GM21360 (cell line): ENCODE data around the gene TET3.

Source experiments
- ATAC-seq: cut with Tn5 transposase; IDR thresholded peaks from one replicate; pipeline ENCODE4 v1.9.1; 2021; ENCODE audit warnings: mild to moderate bottlenecking, moderate library complexity; ENCODE audit not compliant: unreplicated experiment

The TET3 gene

GRCh38 chr2:73985308-73986084 is 786 bp downstream of the TET3 start:
- ATAC-seq: peak; percentile 28

DNA sequence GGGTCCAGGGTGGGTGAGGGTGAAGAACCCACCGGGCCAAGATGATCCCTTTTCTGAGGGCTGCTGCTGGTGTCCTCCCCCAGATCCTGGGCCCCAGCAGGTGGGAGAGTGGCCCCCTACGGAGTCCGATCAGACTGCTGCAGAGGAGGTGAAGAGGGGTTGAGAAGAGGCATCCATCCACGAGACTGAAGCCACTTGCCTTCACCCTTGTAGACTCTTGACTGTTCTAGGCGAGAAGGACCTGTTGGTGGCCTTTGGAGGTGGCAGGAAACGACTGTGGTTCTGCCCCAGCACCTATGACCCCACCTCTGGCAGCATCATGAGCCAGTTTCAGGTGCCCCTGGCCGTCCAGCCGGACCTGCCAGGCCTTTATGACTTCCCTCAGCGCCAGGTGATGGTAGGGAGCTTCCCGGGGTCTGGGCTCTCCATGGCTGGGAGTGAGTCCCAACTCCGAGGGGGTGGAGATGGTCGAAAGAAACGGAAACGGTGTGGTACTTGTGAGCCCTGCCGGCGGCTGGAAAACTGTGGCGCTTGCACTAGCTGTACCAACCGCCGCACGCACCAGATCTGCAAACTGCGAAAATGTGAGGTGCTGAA is 1.5 kb downstream of the TET3 start:
- no peak for ATAC-seq

GRCh38 chr2:73987109-73987947 is 2.6 kb downstream of the TET3 start:
- ATAC-seq: no peak

DNA sequence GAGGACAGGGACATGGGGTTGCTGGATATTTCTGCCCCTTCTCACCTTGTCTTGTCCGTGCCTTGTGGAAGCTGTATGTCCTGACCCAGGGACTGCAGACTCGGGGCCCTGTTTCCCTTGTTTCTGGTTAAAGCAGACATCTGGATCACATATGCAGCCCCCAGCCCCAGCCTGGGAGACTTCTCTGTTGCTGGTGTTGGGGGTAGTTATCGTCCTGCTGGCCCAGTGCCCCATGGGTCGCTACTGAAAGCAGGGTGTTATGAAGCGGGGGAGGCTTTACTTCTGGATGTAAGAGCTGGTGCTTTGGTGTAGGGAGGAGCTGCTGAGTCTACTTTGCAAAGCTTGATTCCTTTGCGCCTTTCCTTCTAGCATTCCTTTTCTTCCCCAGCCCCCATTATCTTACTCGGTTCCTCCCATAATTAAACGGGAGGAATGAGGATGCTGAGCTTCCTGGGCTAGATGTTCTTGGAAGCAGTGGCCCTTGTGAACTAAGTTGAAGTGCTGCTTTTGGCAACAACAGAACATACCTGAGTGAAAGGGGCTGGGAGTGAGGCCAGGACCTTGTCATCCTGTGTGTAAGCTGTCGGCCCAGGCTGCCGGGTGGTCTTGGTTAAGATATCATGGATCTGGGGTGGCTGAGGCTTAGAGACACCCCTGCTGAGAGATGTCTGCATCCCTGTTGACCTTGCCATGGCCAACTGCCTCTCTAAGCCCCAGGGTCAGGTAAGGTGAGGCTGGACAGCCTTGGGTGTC is 3.4 kb downstream of the TET3 start:
- ATAC-seq: no peak

DNA sequence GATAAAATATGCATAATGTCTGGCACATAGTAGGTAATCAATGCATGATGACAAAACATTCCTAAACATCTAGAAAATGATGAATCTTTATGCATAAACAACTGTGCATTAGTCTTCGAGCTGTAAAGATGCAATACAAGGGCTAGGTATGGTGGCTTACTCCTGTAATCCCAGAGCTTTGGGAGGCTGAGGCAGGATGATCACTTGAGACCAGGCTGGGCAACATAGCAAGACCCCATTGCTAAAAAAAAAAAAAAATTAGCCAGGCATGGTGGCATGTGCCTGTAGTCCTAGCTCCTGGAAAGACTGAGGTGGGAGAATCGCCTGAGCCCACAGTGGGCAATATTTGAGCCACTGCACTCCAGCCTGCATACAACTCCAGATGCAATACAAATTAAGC is 5.3 kb downstream of the TET3 start:
- ATAC-seq: no peak

DNA sequence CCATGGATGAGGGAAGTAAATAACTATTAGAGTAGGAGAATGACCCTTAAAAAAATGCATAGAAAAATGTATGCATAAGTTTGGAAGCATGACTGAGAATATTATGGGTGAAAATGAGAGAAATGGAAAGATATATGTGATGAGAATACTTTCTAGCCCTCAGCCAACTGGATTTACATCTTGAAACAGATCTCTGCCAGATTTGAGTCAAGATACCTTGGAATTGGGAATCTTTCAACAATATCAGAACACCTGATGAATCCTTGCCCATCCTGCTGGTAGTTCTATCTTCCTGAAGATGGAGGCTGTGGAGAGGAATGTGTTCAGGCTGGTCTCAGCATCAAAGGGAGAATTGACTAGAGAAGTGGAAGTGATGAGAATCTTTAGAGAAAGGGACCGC is 5.8 kb downstream of the TET3 start:
- ATAC-seq: no peak

- ATAC-seq: no peak
These were observed 7.3 kb downstream of the TET3 start for GRCh38 chr2:73992036-73992435.

DNA sequence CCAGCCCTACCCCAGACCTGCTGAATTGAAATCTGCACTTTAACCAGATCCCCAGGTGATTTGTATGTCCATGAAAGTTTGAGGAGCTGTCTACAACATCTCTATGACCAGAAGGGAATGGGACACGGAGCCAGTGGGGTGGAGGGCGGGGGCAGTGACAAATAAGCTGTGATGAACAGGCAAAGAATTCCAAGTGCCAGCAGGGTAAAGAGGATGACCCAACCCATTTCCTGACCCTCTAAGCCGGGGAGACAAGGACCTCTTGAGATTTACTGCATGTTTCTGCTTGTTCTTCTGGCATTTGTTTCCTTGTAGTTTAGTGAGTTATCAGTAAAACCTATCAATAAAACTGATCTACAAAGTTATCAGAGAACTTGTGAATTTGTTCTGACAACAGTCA is 8.7 kb downstream of the TET3 start:
- ATAC-seq: no peak

DNA sequence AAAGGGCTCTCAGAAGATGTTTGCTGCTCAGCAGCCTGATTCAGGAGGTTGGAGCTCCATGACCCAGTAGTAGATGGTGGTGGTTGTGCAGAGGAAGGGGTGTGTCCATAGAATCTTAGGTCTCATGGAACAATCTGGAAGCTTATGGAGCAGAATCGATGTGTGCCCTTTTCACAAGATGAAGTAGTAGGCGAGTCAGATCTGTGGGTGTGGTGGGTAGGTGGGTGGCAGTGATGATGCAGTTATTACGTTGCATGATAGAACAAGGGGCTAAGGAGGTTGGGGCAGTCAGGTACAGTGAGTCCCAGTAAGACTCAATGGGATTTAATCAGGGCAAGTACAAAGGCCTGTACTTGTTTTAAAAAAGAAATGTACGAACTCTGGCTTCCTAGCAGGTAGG is 9.1 kb downstream of the TET3 start:
- ATAC-seq: no peak

GRCh38 chr2:73994178-73994831 is 9.6 kb downstream of the TET3 start:
- no peak for ATAC-seq

DNA sequence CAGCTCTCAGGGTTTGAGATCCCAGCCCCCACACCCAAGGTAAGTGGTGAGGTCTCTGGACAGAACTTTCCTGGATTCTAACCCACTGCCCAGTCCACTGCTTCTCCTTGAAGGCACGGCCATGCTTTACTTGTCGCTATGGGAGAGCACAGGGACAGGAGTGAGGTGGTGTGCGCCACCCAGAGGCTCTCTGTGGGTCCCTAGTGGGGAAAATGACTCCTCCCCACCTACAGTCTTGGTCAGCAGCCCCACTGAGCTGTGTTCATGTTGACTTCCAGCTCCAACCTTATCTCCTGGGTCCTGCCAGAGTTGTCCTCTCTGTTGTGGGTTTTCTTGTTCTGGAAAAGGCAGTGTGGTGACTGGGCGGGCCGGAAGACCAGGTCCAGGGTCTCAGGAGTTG is 11.1 kb downstream of the TET3 start:
- no peak for ATAC-seq

DNA sequence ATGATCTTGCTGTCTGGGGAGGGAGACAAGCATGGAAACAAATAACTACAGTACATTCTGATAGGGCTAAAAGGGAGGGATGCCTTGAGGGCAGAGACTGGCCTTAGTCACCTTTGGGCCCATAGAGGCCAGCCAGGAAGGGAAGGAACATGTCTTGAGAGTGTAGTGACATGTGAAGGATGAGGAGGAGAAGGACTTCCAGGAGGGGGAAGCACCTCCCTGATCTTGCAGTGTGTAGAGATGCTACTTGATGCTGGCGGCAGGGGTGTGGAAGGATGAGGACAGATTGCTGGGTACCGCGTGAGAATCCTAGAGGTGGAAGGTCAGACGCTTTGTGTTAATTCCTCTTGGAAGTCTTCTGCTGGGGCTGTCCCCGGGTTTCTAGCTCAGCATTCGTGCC is 13.1 kb downstream of the TET3 start:
- no peak for ATAC-seq

- no peak for ATAC-seq
These were observed 13.7 kb downstream of the TET3 start for GRCh38 chr2:73998451-73998850.

DNA sequence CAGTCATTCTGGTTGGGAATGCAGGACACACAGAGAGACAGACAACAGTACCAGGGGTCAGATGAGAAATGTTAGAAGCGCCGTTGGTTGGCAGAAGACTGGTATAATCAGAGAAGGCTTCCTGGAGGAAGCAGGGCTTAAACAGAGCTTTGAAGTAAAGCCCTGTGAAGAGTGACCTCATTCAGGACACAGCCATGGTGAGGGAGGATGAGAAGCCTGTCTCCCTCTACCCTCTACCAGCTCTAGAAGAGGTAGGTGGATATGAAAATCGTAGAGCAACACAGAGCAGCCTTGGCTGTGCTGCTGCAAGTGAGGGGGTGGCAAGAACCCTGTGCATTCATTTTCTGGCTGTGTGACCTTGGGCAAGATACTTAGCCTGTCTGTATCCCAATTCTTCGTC is 14.2 kb downstream of the TET3 start:
- no peak for ATAC-seq

DNA sequence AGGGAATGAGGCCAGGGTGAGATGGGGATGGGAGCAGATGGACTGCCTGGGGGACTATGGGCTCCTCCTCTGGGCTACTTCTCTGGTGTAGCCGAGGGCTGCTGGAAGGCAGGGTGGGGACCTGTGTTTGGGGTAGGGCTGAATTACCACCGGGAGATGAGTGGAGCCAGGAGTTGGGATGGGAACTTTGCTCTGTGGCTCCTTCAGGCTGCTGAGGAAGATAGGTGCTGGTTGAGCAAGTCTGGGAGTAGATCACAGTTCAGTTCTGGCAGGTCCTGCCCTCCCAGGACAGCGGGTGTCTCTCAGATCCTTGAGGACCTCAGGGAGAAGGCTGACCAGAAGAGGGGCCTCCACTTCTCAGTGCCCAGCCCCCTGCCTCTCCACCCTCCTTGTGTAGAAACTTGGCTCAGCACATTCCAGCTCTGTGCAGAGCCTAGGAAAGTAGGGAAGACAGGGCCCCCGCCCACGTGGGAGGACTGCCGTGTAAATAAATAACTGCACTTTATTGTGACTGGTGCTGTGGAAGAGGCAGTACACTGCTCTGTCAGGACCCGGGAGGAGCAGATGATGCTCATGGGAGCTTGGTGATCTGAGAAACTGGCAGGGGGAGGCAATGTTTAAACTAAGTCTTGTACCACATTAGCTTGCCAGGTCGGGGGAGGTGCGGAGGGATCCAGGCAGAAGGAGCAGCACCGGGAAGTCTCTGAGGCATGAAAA is 15.3 kb downstream of the TET3 start:
- no peak for ATAC-seq

DNA sequence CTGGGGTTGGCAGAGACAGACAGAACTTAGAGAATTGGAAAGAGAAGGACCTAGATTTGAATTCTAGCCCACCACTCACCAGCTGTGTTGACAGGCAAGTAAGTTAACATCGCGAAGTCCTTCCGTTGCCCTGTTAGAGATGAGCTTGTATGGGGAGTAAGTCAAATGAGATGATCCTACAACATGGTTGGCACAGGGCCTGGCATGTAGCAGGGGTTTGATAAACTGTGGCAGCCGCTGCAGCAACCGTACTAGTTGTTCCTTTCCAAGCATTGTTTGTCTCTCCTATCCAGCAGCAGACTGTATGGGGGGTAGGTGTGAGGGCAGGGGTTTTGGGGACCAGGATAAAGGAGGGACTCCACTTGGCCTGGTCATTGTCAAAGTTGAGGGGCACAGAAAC is 16.0 kb downstream of the TET3 start:
- no peak for ATAC-seq

DNA sequence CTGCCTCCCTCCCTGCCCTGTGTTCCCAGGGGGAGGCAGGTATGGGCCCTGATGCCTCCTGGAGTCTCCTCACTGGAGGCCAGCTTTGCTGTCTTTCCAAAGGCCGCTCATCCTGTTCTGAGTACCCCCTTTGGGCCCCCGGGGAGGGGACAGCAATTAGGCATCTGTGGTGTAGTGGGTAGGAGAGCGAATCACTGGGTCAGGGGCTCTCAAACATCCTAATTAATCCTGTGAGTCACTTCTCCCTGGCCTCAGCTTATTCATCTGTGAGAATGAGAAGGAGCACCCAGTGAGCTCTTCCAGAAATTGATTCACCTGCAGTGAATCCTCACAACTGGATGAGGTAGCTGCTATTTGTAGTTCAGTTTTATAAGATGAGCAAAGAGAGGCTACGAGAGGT is 16.4 kb downstream of the TET3 start:
- ATAC-seq: no peak

- peak; percentile 44 for ATAC-seq
These were observed 17.2 kb downstream of the TET3 start for GRCh38 chr2:74001781-74002504.
